Measurements from ENCODE around the gene RBM33.

The RBM33 gene

DNA sequence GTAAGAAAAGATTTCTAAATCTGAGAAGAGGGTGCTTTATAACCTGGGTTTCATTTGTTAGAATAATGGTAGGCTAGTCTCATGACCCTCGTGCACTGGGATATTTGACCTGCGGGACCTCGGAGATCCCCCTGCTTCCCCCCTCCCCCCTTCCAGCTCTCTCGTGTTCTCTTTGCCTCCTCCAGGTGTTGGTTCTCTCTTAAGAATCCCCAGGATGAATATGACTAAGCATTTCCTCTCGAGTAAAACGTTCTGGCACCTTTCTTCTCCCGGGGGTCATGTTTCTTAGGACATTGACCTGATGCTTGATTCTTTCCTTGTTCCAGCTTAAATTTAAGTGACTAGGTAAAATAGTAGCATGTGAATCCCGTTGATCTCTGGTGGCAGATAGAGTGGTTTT lies 96.6 kb downstream of the RBM33 start (continued):
- TF ChIP-seq, protein P1, sequence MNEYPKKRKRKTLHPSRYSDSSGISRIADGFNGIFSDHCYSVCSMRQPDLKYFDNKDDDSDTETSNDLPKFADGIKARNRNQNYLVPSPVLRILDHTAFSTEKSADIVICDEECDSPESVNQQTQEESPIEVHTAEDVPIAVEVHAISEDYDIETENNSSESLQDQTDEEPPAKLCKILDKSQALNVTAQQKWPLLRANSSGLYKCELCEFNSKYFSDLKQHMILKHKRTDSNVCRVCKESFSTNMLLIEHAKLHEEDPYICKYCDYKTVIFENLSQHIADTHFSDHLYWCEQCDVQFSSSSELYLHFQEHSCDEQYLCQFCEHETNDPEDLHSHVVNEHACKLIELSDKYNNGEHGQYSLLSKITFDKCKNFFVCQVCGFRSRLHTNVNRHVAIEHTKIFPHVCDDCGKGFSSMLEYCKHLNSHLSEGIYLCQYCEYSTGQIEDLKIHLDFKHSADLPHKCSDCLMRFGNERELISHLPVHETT (tag by site-specific recombination; IDR thresholded peaks at IDR 0.05) = no peak
- TF ChIP-seq ZNF558 (tag by site-specific recombination; IDR thresholded peaks at IDR 0.05) = no peak

DNA sequence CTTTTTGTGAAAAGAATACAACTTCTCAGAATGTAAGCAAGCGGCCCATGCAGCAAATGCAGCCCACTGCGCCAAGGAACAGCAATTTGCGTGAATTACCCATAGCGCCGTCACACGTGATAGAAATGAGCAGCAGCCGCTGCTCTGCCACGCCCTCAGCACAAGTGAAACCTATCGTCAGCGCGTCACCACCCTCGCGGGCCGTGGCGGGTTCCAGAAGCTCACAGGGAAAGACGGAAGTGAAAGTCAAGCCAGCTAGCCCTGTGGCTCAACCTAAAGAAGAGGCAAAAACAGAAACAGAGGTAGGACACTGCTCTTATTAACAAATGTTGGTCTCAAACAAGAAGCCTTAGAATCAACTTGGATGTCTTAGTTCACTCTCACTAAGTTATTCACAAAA lies 97.3 kb downstream of the RBM33 start:
- TF ChIP-seq TRIM28 (IDR thresholded peaks at IDR 0.05; ENCODE audit: borderline replicate concordance, low read length) = no peak
- no peak for TF ChIP-seq ZNF311 (tag by site-specific recombination; IDR thresholded peaks at IDR 0.05; ENCODE audit: borderline replicate concordance)
- TF ChIP-seq ZNF677 (tag by site-specific recombination; IDR thresholded peaks at IDR 0.05) = no peak
- TF ChIP-seq ZNF776 (tag by site-specific recombination; IDR thresholded peaks at IDR 0.05; ENCODE audit: borderline replicate concordance) = no peak
- TF ChIP-seq ZNF248 (tag by site-specific recombination; IDR thresholded peaks at IDR 0.05) = no peak
- TF ChIP-seq, protein P2, sequence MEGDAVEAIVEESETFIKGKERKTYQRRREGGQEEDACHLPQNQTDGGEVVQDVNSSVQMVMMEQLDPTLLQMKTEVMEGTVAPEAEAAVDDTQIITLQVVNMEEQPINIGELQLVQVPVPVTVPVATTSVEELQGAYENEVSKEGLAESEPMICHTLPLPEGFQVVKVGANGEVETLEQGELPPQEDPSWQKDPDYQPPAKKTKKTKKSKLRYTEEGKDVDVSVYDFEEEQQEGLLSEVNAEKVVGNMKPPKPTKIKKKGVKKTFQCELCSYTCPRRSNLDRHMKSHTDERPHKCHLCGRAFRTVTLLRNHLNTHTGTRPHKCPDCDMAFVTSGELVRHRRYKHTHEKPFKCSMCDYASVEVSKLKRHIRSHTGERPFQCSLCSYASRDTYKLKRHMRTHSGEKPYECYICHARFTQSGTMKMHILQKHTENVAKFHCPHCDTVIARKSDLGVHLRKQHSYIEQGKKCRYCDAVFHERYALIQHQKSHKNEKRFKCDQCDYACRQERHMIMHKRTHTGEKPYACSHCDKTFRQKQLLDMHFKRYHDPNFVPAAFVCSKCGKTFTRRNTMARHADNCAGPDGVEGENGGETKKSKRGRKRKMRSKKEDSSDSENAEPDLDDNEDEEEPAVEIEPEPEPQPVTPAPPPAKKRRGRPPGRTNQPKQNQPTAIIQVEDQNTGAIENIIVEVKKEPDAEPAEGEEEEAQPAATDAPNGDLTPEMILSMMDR (tag by site-specific recombination; IDR thresholded peaks at IDR 0.05) = no peak
- no peak for TF ChIP-seq SCRT2 (tag by site-specific recombination; IDR thresholded peaks at IDR 0.05)
- TF ChIP-seq ZNF157 (tag by site-specific recombination; IDR thresholded peaks at IDR 0.05) = no peak
- no peak for TF ChIP-seq TCF7L2 (IDR thresholded peaks at IDR 0.05; ENCODE audit: borderline replicate concordance, low read depth, low read length)
- TF ChIP-seq ZNF510 (tag by site-specific recombination; IDR thresholded peaks at IDR 0.05; ENCODE audit: insufficient replicate concordance) = no peak
- no peak overlapping the region for H3K27ac ChIP-seq (ENCODE audit: extremely low read depth, low read depth, low read length)
- H3K9me3 ChIP-seq (ENCODE audit: control insufficient read depth, insufficient read depth, low read depth, low read length) = no peaks in the 10 kb centered on the region
- ChIA-PET CTCF (interaction anchor here (1.7 kb wide), 1 partner anchor 143 kb away, joined by 15 read pairs; no protein-coding TSS in a partner anchor), POLR2A (no interaction called here)
- no peak overlapping the region for H3K4me3 ChIP-seq (ENCODE audit: low read depth, low read length)
- H3K4me1 ChIP-seq (ENCODE audit: control insufficient read depth, insufficient read depth, low read length) = no peaks in the 10 kb centered on the region
- peaks cover 5 to 95% of the 10 kb centered on the region in 2 experiments; a peak in 1 of 3 replicates for H3K36me3 ChIP-seq (ENCODE audit: control insufficient read depth in 2 of 2, insufficient read depth in 1 of 2, low read length in 2 of 2)

DNA sequence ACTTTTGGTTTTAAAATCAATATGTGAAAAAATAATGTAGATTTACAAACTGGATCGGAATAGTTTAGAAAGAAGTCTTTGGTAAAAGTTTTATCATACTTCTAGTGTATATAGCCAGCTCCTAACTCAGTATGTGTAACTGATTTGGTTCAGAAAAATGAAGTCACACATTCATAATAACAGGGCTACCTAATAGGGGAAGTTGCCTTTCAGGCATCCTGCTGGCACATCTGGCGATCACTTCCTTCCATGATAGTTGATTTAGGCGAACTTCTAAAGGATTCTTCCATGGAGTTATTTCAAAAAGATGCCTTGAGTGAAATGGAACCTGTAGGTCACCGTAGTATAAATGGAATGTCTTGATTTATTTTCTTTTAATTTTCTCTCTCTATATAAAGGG lies 98.7 kb downstream of the RBM33 start:
- no peaks in the 10 kb centered on the region for H3K4me1 ChIP-seq (ENCODE audit: control insufficient read depth, insufficient read depth, low read length)
- H3K27ac ChIP-seq (ENCODE audit: extremely low read depth, low read depth, low read length) = no peak overlapping the region
- ChIA-PET POLR2A (no interaction called here), CTCF (interaction anchor here (1.5 kb wide), 1 partner anchor 144 kb away, joined by 12 read pairs; no protein-coding TSS in a partner anchor)
- peaks cover 5 to 94% of the 10 kb centered on the region in 2 experiments; a peak in 1 of 3 replicates for H3K36me3 ChIP-seq (ENCODE audit: control insufficient read depth in 2 of 2, insufficient read depth in 1 of 2, low read length in 2 of 2)
- TF ChIP-seq ZNF155 (tag by site-specific recombination; IDR thresholded peaks at IDR 0.05) (no peak), ZNF610 (tag by site-specific recombination; IDR thresholded peaks at IDR 0.05; ENCODE audit: borderline replicate concordance) (no peak), ZIC2 (tag by site-specific recombination; IDR thresholded peaks at IDR 0.05) (no peak), ZNF792 (tag by site-specific recombination; IDR thresholded peaks at IDR 0.05) (no peak), ZBTB17 (tag by site-specific recombination; IDR thresholded peaks at IDR 0.05) (no peak), ZXDB (tag by site-specific recombination; IDR thresholded peaks at IDR 0.05) (no peak), KLF7 (tag by site-specific recombination; IDR thresholded peaks at IDR 0.05; ENCODE audit: borderline replicate concordance) (no peak)
- H3K9me3 ChIP-seq (ENCODE audit: control insufficient read depth, insufficient read depth, low read depth, low read length) = no peaks in the 10 kb centered on the region
- no peak overlapping the region for H3K4me3 ChIP-seq (ENCODE audit: low read depth, low read length)
